Liver (tissue), 9 donors: ENCODE measurements around the gene PFDN2. TPM values are rescaled to one million over a fixed set of nuclear protein-coding genes. Genes with fewer than 3 reads are reported as not detected.

Experiments
- DNase-seq: peaks from one replicate; pipeline ENCODE4 v3.0.0-alpha.2; 2017; ENCODE audit warnings: low spot score
- H3K27ac ChIP-seq, 2 donors: one replicate each; pipeline ENCODE4 v1.7.0; 2013; ENCODE audit warnings: inconsistent platforms in 2 of 2, low read length in 2 of 2, control low read depth in 1 of 2, low read depth in 1 of 2, mild to moderate bottlenecking in 1 of 2
- H3K27me3 ChIP-seq, 4 donors: one replicate each; pipeline versions ENCODE4 v1.6.1 to v1.7.0; 2013; ENCODE audit warnings: low read length in 3 of 4, inconsistent platforms in 1 of 4, mild to moderate bottlenecking in 1 of 4, moderate library complexity in 1 of 4; ENCODE audit not compliant: control insufficient read depth in 4 of 4, insufficient read depth in 4 of 4
- H3K36me3 ChIP-seq, 4 donors: one replicate each; pipeline versions ENCODE4 v1.6.1 to v1.7.0; 2013; ENCODE audit warnings: low read length in 3 of 4, mild to moderate bottlenecking in 3 of 4, low read depth in 1 of 4, moderate library complexity in 1 of 4; ENCODE audit not compliant: control insufficient read depth in 4 of 4, insufficient read depth in 3 of 4
- H3K4me1 ChIP-seq, 4 donors: one replicate each; pipeline versions ENCODE4 v1.6.1 to v1.7.0; 2013; ENCODE audit warnings: low read length in 3 of 4, mild to moderate bottlenecking in 3 of 4, moderate library complexity in 1 of 4; ENCODE audit not compliant: control insufficient read depth in 4 of 4, insufficient read depth in 4 of 4
- H3K4me3 ChIP-seq, 3 donors: one replicate each; pipeline versions ENCODE4 v1.6.1 to v1.7.0; 2013; ENCODE audit warnings: low read length in 3 of 3, control low read depth in 1 of 3, low read depth in 1 of 3, mild to moderate bottlenecking in 1 of 3
- H3K9ac ChIP-seq, 2 donors: one replicate each; pipeline ENCODE4 v1.7.0; 2013; ENCODE audit warnings: low read length in 2 of 2, mild to moderate bottlenecking in 2 of 2, moderate library complexity in 2 of 2, control low read depth in 1 of 2, low read depth in 1 of 2
- H3K9me3 ChIP-seq, 4 donors: one replicate each; pipeline versions ENCODE4 v1.6.1 to v1.7.0; 2013; ENCODE audit warnings: low read length in 3 of 4; ENCODE audit not compliant: control insufficient read depth in 4 of 4
- CTCF ChIP-seq: fragments of 150-350 bp; IDR thresholded peaks from 2 replicates; pipeline ENCODE4 v1.5.1; 2017; ENCODE audit warnings: improper control_type of control experiment, low read depth, low read length; ENCODE audit not compliant: missing input control
- EGR1 ChIP-seq, 2 donors: IDR thresholded peaks; 2 replicates each; pipeline ENCODE4 v1.6.1; 2016 to 2018; ENCODE audit warnings: antibody characterized with exemption in 2 of 2, low read depth in 2 of 2
- FOXA1 ChIP-seq: IDR thresholded peaks from 2 replicates; pipeline ENCODE4 v1.6.1; 2016; ENCODE audit warnings: antibody characterized with exemption
- FOXA2 ChIP-seq: IDR thresholded peaks from 2 replicates; pipeline ENCODE4 v1.6.1; 2016; ENCODE audit warnings: antibody characterized with exemption
- GABPA ChIP-seq, 2 donors: IDR thresholded peaks in 1 of 2; conservative IDR thresholded peaks in 1 of 2; 2 replicates each; pipeline ENCODE4 v1.6.1; 2016; ENCODE audit warnings: antibody characterized with exemption in 2 of 2, mild to moderate bottlenecking in 1 of 2, moderate library complexity in 1 of 2
- HNF4A ChIP-seq, 2 donors: conservative IDR thresholded peaks; 2 replicates each; pipeline ENCODE4 v1.6.1; 2016; ENCODE audit warnings: antibody characterized with exemption in 2 of 2, mild to moderate bottlenecking in 2 of 2
- JUND ChIP-seq, 2 donors: IDR thresholded peaks; 2 replicates each; pipeline ENCODE4 v1.6.1; 2016; ENCODE audit warnings: antibody characterized with exemption in 2 of 2
- NR2F2 ChIP-seq: IDR thresholded peaks from 2 replicates; pipeline ENCODE4 v1.6.1; 2016; ENCODE audit warnings: antibody characterized with exemption
- RXRA ChIP-seq, 2 donors: IDR thresholded peaks; 2 replicates each; pipeline ENCODE4 v1.6.1; 2017 to 2018; ENCODE audit warnings: antibody characterized with exemption in 2 of 2, mild to moderate bottlenecking in 1 of 2
- TAF1 ChIP-seq: conservative IDR thresholded peaks from 2 replicates; pipeline ENCODE4 v1.6.1; 2016; ENCODE audit warnings: antibody characterized with exemption, mild to moderate bottlenecking
- WGBS: extraction: QIAGEN DNeasy Blood & Tissue Kit; methylation state at CpG from one replicate; pipeline ENCODE4 v1.1.7; 2013; 5-methylcytosine and 5-hydroxymethylcytosine counted together
- polyA plus RNA-seq, 2 donors: library from polyadenylated mRNA; stranded (reverse) in 1 of 2; unstranded in 1 of 2; fragments of 200-250 nt in 1 of 2; fragments of >200 nt in 1 of 2; fragmentation: Nextera tagmentation in 1 of 2; extraction: Ambion mirVana in 1 of 2; gene quantifications; one replicate each; pipeline versions ENCODE4 v1.2.1 to v1.2.3, GENCODE V29; 2013 to 2015
- total RNA-seq, 2 donors: library from RNA; depleted of rRNA; stranded (reverse); fragments of >200 nt; gene quantifications; one replicate each; pipeline ENCODE4 v1.2.3, GENCODE V29; 2014
- TF ChIP-seq, protein P1 (sequence below): IDR thresholded peaks from 2 replicates; pipeline ENCODE4 v1.6.1; 2016; ENCODE audit warnings: antibody characterized with exemption
- TF ChIP-seq, protein P2 (sequence below): IDR thresholded peaks from 2 replicates; pipeline ENCODE4 v1.6.1; 2016; ENCODE audit warnings: antibody characterized with exemption
- TF ChIP-seq, protein P3 (sequence below): IDR thresholded peaks from 2 replicates; pipeline ENCODE4 v1.6.1; 2016; ENCODE audit warnings: antibody characterized with exemption
- donor health status: healthy.
- donor health status: healthy.
- donor health status: healthy.
- donor health status: healthy.
- donor health status: healthy.

PFDN2 gene
- total and polyA plus RNA-seq, 4 donors: 12.4 to 61.9 (median 34.0) TPM

DNA sequence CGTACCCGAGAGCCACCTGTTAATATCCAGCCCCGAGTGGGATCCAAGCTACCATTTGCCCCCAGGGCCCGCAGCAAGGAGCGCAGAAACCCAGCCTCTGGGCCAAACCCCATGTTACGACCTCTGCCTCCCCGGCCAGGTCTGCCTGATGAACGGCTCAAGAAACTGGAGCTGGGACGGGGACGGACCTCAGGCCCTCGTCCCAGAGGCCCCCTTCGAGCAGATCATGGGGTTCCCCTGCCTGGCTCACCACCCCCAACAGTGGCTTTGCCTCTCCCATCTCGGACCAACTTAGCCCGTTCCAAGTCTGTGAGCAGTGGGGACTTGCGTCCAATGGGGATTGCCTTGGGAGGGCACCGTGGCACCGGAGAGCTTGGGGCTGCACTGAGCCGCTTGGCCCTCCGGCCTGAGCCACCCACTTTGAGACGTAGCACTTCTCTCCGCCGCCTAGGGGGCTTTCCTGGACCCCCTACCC lies 42.9 kb upstream of the PFDN2 start:
- no peak for DNase-seq
- Histone ChIP-seq H3K9ac (no peak overlapping the region), H3K9me3 (no peaks in the 10 kb centered on the region), H3K4me3 (no peak overlapping the region), H3K4me1 (peaks cover 13 to 40% (median 23%) of the 10 kb centered on the region in 4 donors), H3K27me3 (no peaks in the 10 kb centered on the region), H3K27ac (no peak overlapping the region), H3K36me3 (peaks cover 0 to 25% (median 9%) of the 10 kb centered on the region in 4 donors)
- TF ChIP-seq EGR1 (IDR thresholded peaks at IDR 0.05; ENCODE audit: low read depth in 2 of 2) (no peak), HNF4A (conservative IDR thresholded peaks at IDR 0.05) (no peak), CTCF (no peak)
- TF ChIP-seq, protein P1, sequence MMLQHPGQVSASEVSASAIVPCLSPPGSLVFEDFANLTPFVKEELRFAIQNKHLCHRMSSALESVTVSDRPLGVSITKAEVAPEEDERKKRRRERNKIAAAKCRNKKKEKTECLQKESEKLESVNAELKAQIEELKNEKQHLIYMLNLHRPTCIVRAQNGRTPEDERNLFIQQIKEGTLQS: no peak
- WGBS: 96% methylated on average over 22 of the region's 22 CpGs

- WGBS: 8% methylated on average over 11 of the region's 11 CpGs
- Histone ChIP-seq H3K27ac (peak overlapping the region; percentile 64 to 79), H3K27me3 (no peaks in the 10 kb centered on the region), H3K4me3 (peak overlapping the region; percentile 68 to 94 (median 76)), H3K9me3 (no peaks in the 10 kb centered on the region), H3K4me1 (peaks cover 10 to 32% (median 19%) of the 10 kb centered on the region in 4 donors), H3K36me3 (peaks cover 0 to 24% (median 9%) of the 10 kb centered on the region in 4 donors), H3K9ac (peak overlapping the region; percentile 50 to 82)
- TF ChIP-seq, protein P2, sequence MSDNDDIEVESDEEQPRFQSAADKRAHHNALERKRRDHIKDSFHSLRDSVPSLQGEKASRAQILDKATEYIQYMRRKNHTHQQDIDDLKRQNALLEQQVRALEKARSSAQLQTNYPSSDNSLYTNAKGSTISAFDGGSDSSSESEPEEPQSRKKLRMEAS: no peak
- TF ChIP-seq, protein P3, sequence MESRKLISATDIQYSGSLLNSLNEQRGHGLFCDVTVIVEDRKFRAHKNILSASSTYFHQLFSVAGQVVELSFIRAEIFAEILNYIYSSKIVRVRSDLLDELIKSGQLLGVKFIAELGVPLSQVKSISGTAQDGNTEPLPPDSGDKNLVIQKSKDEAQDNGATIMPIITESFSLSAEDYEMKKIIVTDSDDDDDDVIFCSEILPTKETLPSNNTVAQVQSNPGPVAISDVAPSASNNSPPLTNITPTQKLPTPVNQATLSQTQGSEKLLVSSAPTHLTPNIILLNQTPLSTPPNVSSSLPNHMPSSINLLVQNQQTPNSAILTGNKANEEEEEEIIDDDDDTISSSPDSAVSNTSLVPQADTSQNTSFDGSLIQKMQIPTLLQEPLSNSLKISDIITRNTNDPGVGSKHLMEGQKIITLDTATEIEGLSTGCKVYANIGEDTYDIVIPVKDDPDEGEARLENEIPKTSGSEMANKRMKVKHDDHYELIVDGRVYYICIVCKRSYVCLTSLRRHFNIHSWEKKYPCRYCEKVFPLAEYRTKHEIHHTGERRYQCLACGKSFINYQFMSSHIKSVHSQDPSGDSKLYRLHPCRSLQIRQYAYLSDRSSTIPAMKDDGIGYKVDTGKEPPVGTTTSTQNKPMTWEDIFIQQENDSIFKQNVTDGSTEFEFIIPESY: no peak
- TF ChIP-seq JUND (IDR thresholded peaks at IDR 0.05) (no peak), FOXA2 (no peak), GABPA (IDR thresholded peaks at IDR 0.05 in 1 of 2, conservative IDR thresholded peaks at IDR 0.05 in 1 of 2) (no peak), TAF1 (no peak), CTCF (no peak), FOXA1 (no peak), NR2F2 (no peak), RXRA (IDR thresholded peaks at IDR 0.05) (no peak)
- DNase-seq: no peak
Observed at GRCh38 chr1:161159913-161160243, 42.0 kb upstream of the PFDN2 start.
